Stimulated activated CD4-positive, alpha-beta T cell treated with anti-CD3 and anti-CD28 coated beads, Interleukin-4, amount 100 ng/mL, for 4 hours (primary cell): ENCODE data around the gene ADCY10.
A peak's percentile ranks its signal among the peaks of the same experiment; 100 is the strongest.
"Not testable (repeated sequence)": the region's sequence is repeated elsewhere in the genome, so short reads cannot be mapped to it uniquely, and the experiment has no call there.

Source experiments
- DNase-seq, 2 experiments: peaks; one replicate each; pipeline ENCODE4 v3.0.0-alpha.2; 2020

The ADCY10 gene, protein sequence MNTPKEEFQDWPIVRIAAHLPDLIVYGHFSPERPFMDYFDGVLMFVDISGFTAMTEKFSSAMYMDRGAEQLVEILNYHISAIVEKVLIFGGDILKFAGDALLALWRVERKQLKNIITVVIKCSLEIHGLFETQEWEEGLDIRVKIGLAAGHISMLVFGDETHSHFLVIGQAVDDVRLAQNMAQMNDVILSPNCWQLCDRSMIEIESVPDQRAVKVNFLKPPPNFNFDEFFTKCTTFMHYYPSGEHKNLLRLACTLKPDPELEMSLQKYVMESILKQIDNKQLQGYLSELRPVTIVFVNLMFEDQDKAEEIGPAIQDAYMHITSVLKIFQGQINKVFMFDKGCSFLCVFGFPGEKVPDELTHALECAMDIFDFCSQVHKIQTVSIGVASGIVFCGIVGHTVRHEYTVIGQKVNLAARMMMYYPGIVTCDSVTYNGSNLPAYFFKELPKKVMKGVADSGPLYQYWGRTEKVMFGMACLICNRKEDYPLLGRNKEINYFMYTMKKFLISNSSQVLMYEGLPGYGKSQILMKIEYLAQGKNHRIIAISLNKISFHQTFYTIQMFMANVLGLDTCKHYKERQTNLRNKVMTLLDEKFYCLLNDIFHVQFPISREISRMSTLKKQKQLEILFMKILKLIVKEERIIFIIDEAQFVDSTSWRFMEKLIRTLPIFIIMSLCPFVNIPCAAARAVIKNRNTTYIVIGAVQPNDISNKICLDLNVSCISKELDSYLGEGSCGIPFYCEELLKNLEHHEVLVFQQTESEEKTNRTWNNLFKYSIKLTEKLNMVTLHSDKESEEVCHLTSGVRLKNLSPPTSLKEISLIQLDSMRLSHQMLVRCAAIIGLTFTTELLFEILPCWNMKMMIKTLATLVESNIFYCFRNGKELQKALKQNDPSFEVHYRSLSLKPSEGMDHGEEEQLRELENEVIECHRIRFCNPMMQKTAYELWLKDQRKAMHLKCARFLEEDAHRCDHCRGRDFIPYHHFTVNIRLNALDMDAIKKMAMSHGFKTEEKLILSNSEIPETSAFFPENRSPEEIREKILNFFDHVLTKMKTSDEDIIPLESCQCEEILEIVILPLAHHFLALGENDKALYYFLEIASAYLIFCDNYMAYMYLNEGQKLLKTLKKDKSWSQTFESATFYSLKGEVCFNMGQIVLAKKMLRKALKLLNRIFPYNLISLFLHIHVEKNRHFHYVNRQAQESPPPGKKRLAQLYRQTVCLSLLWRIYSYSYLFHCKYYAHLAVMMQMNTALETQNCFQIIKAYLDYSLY (N-terminal part only)

DNA sequence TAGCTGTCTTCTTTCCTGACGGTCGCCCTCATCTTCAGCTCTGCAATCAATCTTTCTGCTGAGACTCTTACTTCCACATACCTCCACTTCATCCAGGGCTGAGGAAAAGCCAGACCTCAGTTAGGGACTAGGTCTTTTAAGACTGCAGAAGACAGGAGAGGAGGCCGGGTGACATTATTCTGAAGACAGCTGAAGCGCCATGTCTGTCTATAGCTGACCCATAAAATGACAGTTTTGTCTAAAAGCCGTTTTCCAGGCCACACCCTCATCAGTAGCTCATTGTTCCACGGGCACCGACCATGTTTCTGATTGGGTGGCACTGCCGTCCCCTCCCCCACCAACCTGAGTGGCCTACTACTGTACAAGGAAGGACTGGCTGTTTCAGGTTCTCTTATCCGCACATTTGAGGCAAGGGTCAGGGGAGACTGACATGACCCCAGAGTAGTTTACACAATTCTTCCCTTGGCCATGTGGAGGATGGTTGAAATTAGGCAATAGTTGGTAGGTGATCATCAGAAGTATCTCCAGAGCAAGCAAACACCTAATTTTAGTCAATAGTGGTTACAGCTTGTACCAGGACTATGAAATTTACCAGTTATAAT, at the start of gene ADCY10:
TSS of gene ADCY10 (minus strand) at position 240 of the 602 bp plus-strand sequence. CDS start 8,994 bp downstream, outside the sequence.
- DNase-seq: no peak

- DNase-seq: no peak
These were observed 43.8 kb upstream of the ADCY10 start for GRCh38 chr1:167957710-167958109.

GRCh38 chr1:167955915-167956314, 42.0 kb upstream of the ADCY10 start:
- DNase-seq: no peak

DNA sequence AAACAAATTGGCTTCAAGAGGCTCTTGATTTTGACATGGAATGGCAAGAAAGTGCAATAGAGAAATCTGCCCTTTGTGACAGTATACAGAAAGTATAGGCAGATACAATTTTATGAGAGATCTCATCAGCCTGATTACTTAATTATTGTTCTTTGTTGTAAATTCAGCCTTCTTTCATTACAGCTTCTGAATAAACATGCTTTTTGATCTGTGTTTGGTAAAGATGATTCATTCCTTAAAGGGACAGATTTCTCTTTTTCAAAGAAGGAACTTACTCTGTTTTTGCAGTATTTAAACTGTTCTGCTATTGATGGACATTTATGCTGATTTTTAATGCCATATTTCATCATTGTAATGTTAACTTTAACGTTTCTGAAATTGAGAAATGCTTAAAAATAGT, 36.6 kb upstream of the ADCY10 start:
- DNase-seq: no peak

DNA sequence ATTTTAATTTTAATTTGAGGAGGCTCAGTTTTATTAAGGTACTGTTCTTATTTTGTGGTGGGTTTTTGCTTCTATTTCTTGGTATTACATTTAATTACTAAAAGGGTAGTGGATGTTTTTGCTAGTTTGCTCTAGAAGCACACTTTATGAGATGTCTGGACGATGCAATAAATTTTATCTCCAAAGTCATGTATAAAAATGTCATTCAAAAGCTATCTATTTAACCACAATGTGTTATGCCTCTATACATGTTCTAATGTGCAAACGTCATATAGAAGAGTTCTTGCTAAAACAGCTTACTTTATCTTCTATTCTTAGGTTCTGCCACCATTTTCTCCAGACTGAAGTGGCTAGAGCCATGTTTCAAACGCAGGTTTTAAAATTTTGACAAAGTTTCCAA, 35.9 kb upstream of the ADCY10 start:
- no peak for DNase-seq

GRCh38 chr1:167947733-167948132, 33.8 kb upstream of the ADCY10 start:
- DNase-seq: no peak

GRCh38 chr1:167943541-167943940, 29.6 kb upstream of the ADCY10 start:
- no peak for DNase-seq

DNA sequence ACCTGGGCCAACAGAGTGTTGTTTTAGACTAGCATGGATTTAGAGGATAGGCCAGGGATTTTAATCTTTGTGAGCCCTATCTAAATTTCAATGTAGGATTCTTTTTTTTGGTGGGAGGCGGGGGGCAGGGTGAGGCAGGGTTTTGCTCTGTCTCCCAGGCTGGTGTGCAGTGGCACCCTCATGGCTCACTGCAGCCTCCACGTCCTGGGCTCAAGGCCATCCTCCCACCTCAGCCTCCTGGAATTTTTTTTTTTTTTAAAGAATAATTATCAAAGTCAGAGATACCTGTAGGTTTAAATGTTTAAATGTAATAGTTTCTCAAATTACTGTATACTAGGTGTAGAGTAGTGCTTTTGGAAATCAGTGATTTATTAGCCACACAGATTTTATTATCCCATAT, 26.3 kb upstream of the ADCY10 start:
- DNase-seq: no peak

DNA sequence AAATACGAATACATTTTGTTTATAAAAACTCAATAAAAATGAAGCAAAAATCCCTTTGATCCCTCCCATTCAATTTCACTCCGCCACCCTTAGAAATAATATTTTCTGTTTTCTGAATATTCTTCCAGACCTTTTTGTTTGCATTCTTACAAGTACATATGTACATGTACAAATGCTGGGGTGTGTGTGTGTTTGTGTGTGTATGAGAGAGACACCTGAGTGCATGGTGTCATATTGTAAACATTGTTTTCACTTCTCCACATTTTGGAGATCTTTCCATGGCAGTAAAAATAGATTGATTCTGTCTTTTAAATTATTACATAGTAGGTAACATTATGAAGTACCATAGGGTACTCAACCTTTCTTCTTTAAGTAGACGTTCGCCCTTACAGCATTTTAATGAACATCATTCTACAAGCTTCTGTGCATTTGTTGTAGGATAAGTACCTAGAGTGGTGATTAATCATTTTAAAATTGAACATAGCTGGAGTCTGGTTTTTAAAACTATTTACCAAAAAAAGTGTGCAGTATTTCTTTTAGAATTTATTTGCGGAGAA, 24.2 kb upstream of the ADCY10 start:
- no peak for DNase-seq

DNA sequence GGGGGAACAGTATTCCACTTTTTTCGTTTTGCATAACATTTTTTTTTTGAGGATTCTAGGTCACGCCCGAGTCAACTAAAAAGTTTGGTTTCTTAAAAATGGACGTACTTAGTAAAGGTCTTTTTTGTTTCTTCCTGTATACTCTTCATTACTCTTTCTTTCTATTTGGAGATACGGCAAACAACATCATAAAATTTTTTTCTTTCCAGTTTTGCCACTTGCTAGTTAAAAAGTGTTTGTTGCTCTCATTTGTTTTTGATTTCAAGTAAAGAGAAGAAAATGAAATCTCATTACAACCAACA, 23.7 kb upstream of the ADCY10 start:
- DNase-seq: no peak

DNA sequence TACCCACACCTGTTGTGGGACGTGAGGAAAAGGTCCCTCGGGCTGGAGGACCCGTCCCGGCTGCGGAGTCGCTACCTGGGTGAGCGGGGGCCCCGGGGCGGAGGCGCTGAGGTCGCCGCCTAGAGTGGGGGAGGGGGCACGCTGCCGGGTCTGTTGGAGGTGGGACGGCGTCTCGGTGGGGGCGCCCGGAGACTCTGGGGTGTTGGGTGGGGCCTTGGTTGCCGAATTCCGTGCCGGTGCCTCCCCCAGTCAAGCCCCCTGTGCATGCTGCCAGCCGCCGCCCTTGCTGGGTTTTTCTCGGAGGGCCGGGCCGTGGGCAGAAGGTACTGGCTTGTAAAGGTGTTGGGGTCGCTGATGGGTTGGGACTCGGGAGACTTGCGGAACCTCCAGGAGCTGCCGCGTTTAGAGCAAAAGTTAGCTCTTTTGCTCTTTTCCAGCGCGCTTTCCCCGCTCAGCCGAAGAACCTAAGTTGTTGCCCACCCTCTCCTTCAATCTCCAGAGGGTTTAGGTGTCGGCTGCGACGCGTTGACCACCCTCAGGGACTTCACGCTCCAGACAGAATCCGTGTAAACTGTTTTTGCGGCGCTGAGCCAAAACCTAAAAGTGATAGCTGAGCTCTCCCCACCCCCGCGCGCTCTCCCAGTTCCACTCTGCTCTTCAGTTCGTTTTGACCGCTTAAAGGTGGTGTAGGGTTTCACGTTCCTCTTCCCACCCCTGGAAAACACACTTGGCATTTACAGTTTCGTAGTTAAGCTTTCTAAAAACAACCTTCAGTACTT, 23.2 kb upstream of the ADCY10 start, which contains the start of gene MPC2:
TSS of gene MPC2 (minus strand) at position 143 of the 779 bp plus-strand sequence. CDS start 1,231 bp downstream, outside the sequence.
- peak; percentile 48 to 61 for DNase-seq

DNA sequence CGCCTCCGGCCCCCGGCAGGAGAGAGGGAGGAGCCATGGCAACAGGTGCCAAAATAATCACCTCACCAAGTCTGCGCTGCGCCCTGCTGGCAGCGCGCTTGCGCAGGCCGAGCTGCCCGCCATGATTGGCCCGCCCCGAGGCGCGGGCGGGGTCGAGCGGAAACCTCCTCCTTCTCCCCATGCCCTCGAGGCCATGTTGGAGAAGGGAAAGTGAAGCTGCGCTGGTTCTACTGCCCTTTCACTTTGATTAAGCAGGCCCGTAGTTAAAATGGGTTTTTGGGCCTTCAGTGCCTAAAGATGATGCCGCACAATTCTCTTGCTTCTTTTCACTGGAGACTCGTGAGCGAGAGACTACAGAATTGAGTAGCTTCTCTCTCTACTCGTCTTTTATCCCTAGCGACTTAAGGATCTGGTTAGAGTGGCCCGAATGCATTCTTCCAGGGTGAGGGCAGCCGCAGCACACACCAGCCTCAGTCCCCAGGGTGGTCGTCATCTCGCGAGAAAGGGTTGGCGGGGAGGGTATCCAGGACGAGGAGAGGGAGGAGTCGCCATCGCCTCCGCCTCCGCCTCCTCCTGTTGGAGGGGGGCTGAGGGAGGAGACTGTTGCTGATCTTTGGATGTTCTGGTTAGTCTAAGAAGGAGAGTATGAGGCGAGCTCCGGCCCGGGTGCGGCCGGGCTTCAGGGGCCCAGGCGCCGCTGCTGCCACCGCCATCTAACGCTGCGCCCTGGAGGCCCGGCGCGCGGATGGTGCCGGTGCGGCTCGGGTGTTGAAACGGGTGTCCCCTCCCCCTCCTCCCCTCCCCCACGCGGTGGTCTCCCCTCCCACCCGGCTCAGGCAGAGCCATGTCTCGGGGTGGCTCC, 22.4 kb upstream of the ADCY10 start, which contains the start of gene DCAF6:
TSS of gene DCAF6 (plus strand) at position 616 of the 862 bp plus-strand sequence. CDS start at position 845, 229 bp downstream.
- peak; percentile 93 to 98 for DNase-seq

- DNase-seq: peak in 1 of 2 experiments; percentile 7
These were observed 21.5 kb upstream of the ADCY10 start for GRCh38 chr1:167935216-167936067.

DNA sequence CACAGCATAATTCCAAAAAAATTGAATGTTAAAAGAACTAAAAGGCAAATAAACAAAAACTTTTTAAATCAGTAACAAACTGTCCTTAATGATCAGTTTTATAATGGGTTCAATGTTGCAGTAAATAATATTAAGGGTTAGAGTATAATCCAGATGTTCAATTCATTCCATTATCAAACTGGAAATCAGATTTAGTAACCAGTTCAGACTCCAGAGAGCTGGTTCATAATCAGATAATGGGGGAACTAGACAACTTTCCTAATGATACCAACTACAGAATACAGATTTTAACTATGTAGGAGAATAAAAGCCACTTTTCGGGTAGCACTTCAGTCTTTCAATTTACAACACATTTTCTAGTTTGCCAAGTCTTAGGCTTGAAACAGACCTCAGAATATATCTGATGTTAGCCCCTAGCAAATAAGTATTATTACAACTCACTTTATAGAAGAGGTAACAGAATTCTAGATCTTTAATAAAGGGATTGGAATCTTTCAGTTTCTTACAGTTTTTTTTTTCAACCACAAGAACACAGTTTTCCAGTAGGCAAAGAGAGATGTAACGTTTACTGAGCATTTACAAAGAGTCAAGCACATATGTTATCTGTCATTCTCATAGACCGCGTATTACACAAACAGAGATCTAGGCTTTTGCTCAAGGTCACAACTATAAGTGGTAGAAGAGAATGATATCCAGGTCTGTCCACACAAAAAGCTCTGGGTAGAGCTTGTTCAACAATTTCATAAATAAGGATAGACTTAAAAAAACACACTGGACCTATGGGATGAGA, 20.7 kb upstream of the ADCY10 start:
- DNase-seq: no peak

- no peak for DNase-seq
These were observed 19.9 kb upstream of the ADCY10 start for GRCh38 chr1:167933788-167934187.

DNA sequence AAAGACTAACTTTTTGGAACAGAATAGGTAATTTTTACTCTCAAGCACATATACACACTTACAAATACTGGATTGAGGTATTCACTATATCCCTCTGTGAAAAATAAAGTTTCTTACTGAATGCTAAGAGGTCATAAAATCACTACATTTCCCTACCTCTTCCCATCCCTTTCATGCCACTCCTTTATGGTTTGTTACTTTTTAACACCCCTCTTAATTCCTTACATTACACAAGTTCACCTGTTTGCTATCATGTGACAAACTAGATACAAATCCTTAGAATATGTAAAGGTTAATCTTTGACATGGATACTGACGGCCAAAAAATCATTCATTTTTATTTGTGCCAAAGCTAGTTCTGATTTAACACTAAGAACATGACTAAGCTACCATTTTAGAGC, 15.8 kb upstream of the ADCY10 start:
- no peak for DNase-seq

- DNase-seq: not testable (repeated sequence)
These were observed 15.0 kb upstream of the ADCY10 start for GRCh38 chr1:167928919-167929318.

GRCh38 chr1:167928457-167928852, 14.5 kb upstream of the ADCY10 start:
- no peak for DNase-seq
